IMR-90 (cell line): ENCODE measurements around the gene GGNBP2. TPM values are rescaled to one million over a fixed set of nuclear protein-coding genes. Genes with fewer than 3 reads are reported as not detected.
A peak's percentile ranks its signal among the peaks of the same experiment; 100 is the strongest.

Experiments
- ATAC-seq: fragments of 200-7000 bp; cut with Tn5 transposase; 2 replicates; pipeline ENCODE4 v1.9.1; 2020; ENCODE audit warnings: low read depth, mild to moderate bottlenecking, moderate library complexity
- BruUV-seq: library from RNA; stranded (reverse); fragments of 400-500 nt; replicated peaks from 2 replicates; lab custom pipeline; 2021; lab: Mats Ljungman, UMichigan
- CTCF ChIA-PET: fragments of 300-600 bp; formaldehyde crosslinking; extraction: SDS; loops from one replicate; lab custom pipeline; 2021; ENCODE audit warnings: antibody characterized with exemption; lab: Yijun Ruan, JAX
- POLR2A ChIA-PET: fragments of 300-600 bp; sonication (Branson Sonifier 250); formaldehyde crosslinking; loops from one replicate; lab custom pipeline; 2022; ENCODE audit warnings: antibody characterized with exemption; ENCODE audit not compliant: unreplicated experiment; lab: Charles Lee
- DNase-seq: peaks from one replicate; pipeline ENCODE4 v3.0.0; 2013
- H2AFZ ChIP-seq: replicated peaks from 2 replicates; pipeline ENCODE3; 2013; ENCODE audit warnings: low read length, mild to moderate bottlenecking; ENCODE audit not compliant: poor library complexity
- H2AK5ac ChIP-seq: 2 replicates; pipeline ENCODE4 v1.6.1; 2013; ENCODE audit warnings: low read depth, low read length, inconsistent platforms
- H2AK9ac ChIP-seq: replicated peaks from 2 replicates; pipeline ENCODE3; 2013; ENCODE audit warnings: mild to moderate bottlenecking, low read depth, low read length, moderate library complexity; ENCODE audit not compliant: poor library complexity
- H2BK120ac ChIP-seq: 2 replicates; pipeline ENCODE4 v1.6.1; 2013; ENCODE audit warnings: low read depth, low read length, inconsistent platforms
- H2BK15ac ChIP-seq: 3 replicates; pipeline ENCODE4 v1.6.1; 2013; ENCODE audit warnings: low read depth, low read length, inconsistent platforms
- H2BK20ac ChIP-seq: 2 replicates; pipeline ENCODE4 v1.6.1; 2013; ENCODE audit warnings: low read depth, mild to moderate bottlenecking, inconsistent platforms, low read length, moderate library complexity
- H2BK5ac ChIP-seq: 2 replicates; pipeline ENCODE4 v1.6.1; 2013; ENCODE audit warnings: mild to moderate bottlenecking, low read depth, low read length, inconsistent platforms; ENCODE audit not compliant: poor library complexity, severe bottlenecking
- H3K14ac ChIP-seq: replicated peaks from 2 replicates; pipeline ENCODE4 v1.6.1; 2013; ENCODE audit warnings: low read depth, low read length, inconsistent platforms
- H3K18ac ChIP-seq: 2 replicates; pipeline ENCODE4 v1.6.1; 2013; ENCODE audit warnings: low read depth, low read length, control low read depth
- H3K23ac ChIP-seq: 2 replicates; pipeline ENCODE4 v1.6.1; 2013; ENCODE audit warnings: low read depth, low read length, inconsistent platforms
- H3K27ac ChIP-seq: 2 replicates; pipeline ENCODE4 v1.5.1; 2013; ENCODE audit warnings: mild to moderate bottlenecking, control low read depth, low read length; ENCODE audit not compliant: insufficient read depth
- H3K27me3 ChIP-seq: 2 replicates; pipeline ENCODE4 v1.6.1; 2013; ENCODE audit warnings: low read length; ENCODE audit not compliant: control insufficient read depth, insufficient read depth
- H3K36me3 ChIP-seq: 2 replicates; pipeline ENCODE4 v1.6.1; 2013; ENCODE audit warnings: low read length, mixed read lengths; ENCODE audit not compliant: control insufficient read depth, insufficient read depth
- H3K4ac ChIP-seq: 2 replicates; pipeline ENCODE4 v1.6.1; 2013; ENCODE audit warnings: low read depth, low read length, inconsistent platforms
- H3K4me1 ChIP-seq: 2 replicates; pipeline ENCODE4 v1.6.1; 2013; ENCODE audit warnings: low read length, mixed read lengths; ENCODE audit not compliant: control insufficient read depth, insufficient read depth
- H3K4me2 ChIP-seq: 2 replicates; pipeline ENCODE4 v1.6.1; 2013; ENCODE audit warnings: low read depth, mild to moderate bottlenecking, control low read depth, low read length, moderate library complexity
- H3K4me3 ChIP-seq: 2 replicates; pipeline ENCODE4 v1.5.1; 2013; ENCODE audit warnings: low read depth, mild to moderate bottlenecking, control low read depth, low read length, moderate library complexity; ENCODE audit not compliant: insufficient read depth
- H3K56ac ChIP-seq: 2 replicates; pipeline ENCODE4 v1.6.1; 2013; ENCODE audit warnings: low read length, inconsistent platforms; ENCODE audit not compliant: insufficient read depth; ENCODE audit errors: extremely low read depth
- H3K79me1 ChIP-seq, 2 experiments: 2 replicates each; pipeline ENCODE4 v1.6.1; 2013; ENCODE audit warnings: low read length in 2 of 2, inconsistent platforms in 1 of 2, low read depth in 1 of 2
- H3K9ac ChIP-seq: 2 replicates; pipeline ENCODE4 v1.6.1; 2013; ENCODE audit warnings: low read depth, low read length, control low read depth
- H3K9me1 ChIP-seq: 2 replicates; pipeline ENCODE4 v1.6.1; 2013; ENCODE audit warnings: low read length, inconsistent platforms; ENCODE audit not compliant: insufficient read depth
- H3K9me3 ChIP-seq: 2 replicates; pipeline ENCODE4 v1.6.1; 2013; ENCODE audit warnings: low read length; ENCODE audit not compliant: control insufficient read depth, insufficient read depth
- H4K20me1 ChIP-seq: 2 replicates; pipeline ENCODE4 v1.6.1; 2013; ENCODE audit warnings: low read length, inconsistent platforms; ENCODE audit not compliant: insufficient read depth
- H4K5ac ChIP-seq: 2 replicates; pipeline ENCODE4 v1.6.1; 2013; ENCODE audit warnings: mild to moderate bottlenecking, low read depth, low read length, control low read depth
- H4K8ac ChIP-seq, 2 experiments: 2 replicates each; pipeline ENCODE4 v1.6.1; 2013; ENCODE audit warnings: low read depth in 2 of 2, low read length in 2 of 2, control low read depth in 1 of 2, inconsistent platforms in 1 of 2
- H4K91ac ChIP-seq: 2 replicates; pipeline ENCODE4 v1.6.1; 2013; ENCODE audit warnings: low read depth, low read length, inconsistent platforms; ENCODE audit not compliant: insufficient read depth
- BHLHE40 ChIP-seq: fragments of 150-350 bp; IDR thresholded peaks from 2 replicates; pipeline ENCODE4 v1.6.1; 2016; ENCODE audit warnings: mild to moderate bottlenecking, low read depth, low read length
- CEBPB ChIP-seq: IDR thresholded peaks from 2 replicates; pipeline ENCODE4 v1.6.1; 2012; ENCODE audit warnings: low read depth, low read length, improper control_type of control experiment
- CHD1 ChIP-seq: IDR thresholded peaks from 2 replicates; pipeline ENCODE4 v1.6.1; 2012; ENCODE audit warnings: low read depth, low read length, improper control_type of control experiment
- CTCF ChIP-seq: conservative IDR thresholded peaks from 2 replicates; pipeline ENCODE4 v1.5.1; 2012; ENCODE audit warnings: mild to moderate bottlenecking, low read depth, low read length, improper control_type of control experiment
- FOS ChIP-seq: fragments of 150-350 bp; IDR thresholded peaks from 2 replicates; pipeline ENCODE4 v1.6.1; 2016; ENCODE audit warnings: low read depth, low read length
- MAFK ChIP-seq: IDR thresholded peaks from 2 replicates; pipeline ENCODE4 v1.6.1; 2012; ENCODE audit warnings: low read depth, low read length, improper control_type of control experiment
- MAZ ChIP-seq: IDR thresholded peaks from 2 replicates; pipeline ENCODE4 v1.6.1; 2012; ENCODE audit warnings: low read depth, mild to moderate bottlenecking, low read length, improper control_type of control experiment, moderate library complexity, borderline replicate concordance
- NFE2L2 ChIP-seq: fragments of 150-350 bp; IDR thresholded peaks from 2 replicates; pipeline ENCODE4 v1.6.1; 2016; ENCODE audit warnings: low read depth, mild to moderate bottlenecking, low read length
- POLR2A ChIP-seq: IDR thresholded peaks from 2 replicates; pipeline ENCODE4 v1.6.1; 2012; ENCODE audit warnings: mild to moderate bottlenecking, low read depth, low read length
- RAD21 ChIP-seq: IDR thresholded peaks from 2 replicates; pipeline ENCODE4 v1.6.1; 2012; ENCODE audit warnings: low read length, improper control_type of control experiment
- RCOR1 ChIP-seq: IDR thresholded peaks from 2 replicates; pipeline ENCODE4 v1.6.1; 2012; ENCODE audit warnings: mild to moderate bottlenecking, low read length, improper control_type of control experiment; ENCODE audit not compliant: insufficient replicate concordance
- RFX5 ChIP-seq: IDR thresholded peaks from 2 replicates; pipeline ENCODE4 v1.8.0; 2012; ENCODE audit warnings: low read depth, mild to moderate bottlenecking, low read length, moderate library complexity
- USF2 ChIP-seq: fragments of 150-350 bp; IDR thresholded peaks from 2 replicates; pipeline ENCODE4 v1.6.1; 2017; ENCODE audit warnings: mild to moderate bottlenecking, antibody characterized with exemption, low read length, low read depth
- WGBS, 2 experiments: methylation state at CpG; one replicate each; pipeline versions ENCODE4 v1.1.5 to v1.1.7; 2013; ENCODE audit warnings: missing lambda C conversion rate in 2 of 2; ENCODE audit not compliant: insufficient read length in 1 of 2; ENCODE audit errors: extremely low coverage in 2 of 2; 5-methylcytosine and 5-hydroxymethylcytosine counted together
- dilution Hi-C: fragments of 300-500 bp; cut with HindIII; formaldehyde crosslinking; loops from one replicate; pipeline ENCODE4 v1.14.3; 2018; ENCODE audit warnings: low sequenced_read_pairs; ENCODE audit not compliant: unreplicated experiment
- in situ Hi-C: fragments of 300-500 bp; cut with MboI; formaldehyde crosslinking; loops from 3 replicates; pipeline ENCODE4 v1.14.3; 2019; ENCODE audit warnings: low sequenced_read_pairs, inconsistent platforms, mixed read lengths
- intact Hi-C: fragments of 100-400 bp; cut with micrococcal nuclease; formaldehyde crosslinking; loops from 2 replicates; pipeline ENCODE4 v1.10.0; 2022
- polyA plus RNA-seq, 3 experiments: library from polyadenylated mRNA; depleted of rRNA; stranded (reverse); fragments of >200 nt; gene quantifications; 2 replicates each; pipeline ENCODE4 v1.2.3, GENCODE V29; 2012; ENCODE audit warnings: low replicate concordance in 1 of 3
- total RNA-seq: library from RNA; depleted of rRNA; stranded (reverse); fragments of >200 nt; gene quantifications from 2 replicates; pipeline ENCODE4 v1.2.3, GENCODE V29; 2012

The GGNBP2 gene
- total and polyA plus RNA-seq, 2 of the 4 experiments (the other 2 are of a cell fraction): 40.7 to 56.2 TPM

GRCh38 chr17:36599546-36600250 lies 55.0 kb downstream of the GGNBP2 start (continued):
- TF ChIP-seq BHLHE40: no peak

- H3K9ac ChIP-seq: peak overlapping the region; percentile 79
- CTCF ChIA-PET: no interaction called here
- TF ChIP-seq BHLHE40 (no peak), FOS (no peak), RFX5 (no peak), NFE2L2 (no peak), POLR2A (no peak), MAFK (no peak), CEBPB (no peak), CTCF (no peak), MAZ (no peak), RCOR1 (no peak), CHD1 (no peak), USF2 (no peak), RAD21 (no peak)
Measured at GRCh38 chr17:36600465-36600864, 55.7 kb downstream of the GGNBP2 start.

More at GRCh38 chr17:36600465-36600864, 55.7 kb downstream of the GGNBP2 start:
- peaks cover 10% of the 10 kb centered on the region; the same call in 1 of the 2 replicates for H3K9me1 ChIP-seq
- dilution Hi-C loops (no loop called here), in situ Hi-C loops (loop anchor here (10.0 kb wide), 1 partner anchor 774 kb away; the partner anchor contains the start of gene C17orf78), intact Hi-C loops (loop anchor here (5.0 kb wide), 1 partner anchor 892 kb away; no protein-coding TSS in a partner anchor)
- peak overlapping the region; percentile 77 for H4K5ac ChIP-seq
- no peak for DNase-seq
- H2BK5ac ChIP-seq: no peak overlapping the region
- no peak overlapping the region for H2BK15ac ChIP-seq
- peak overlapping the region; percentile 98 for H2AFZ ChIP-seq
- no peak for ATAC-seq
- peak overlapping the region; percentile 86 for H3K4ac ChIP-seq
- H4K8ac ChIP-seq: peak overlapping the region; percentile 93 to 98
- POLR2A ChIA-PET: interaction anchor here (0.5 kb wide), 1 partner anchor 61 kb away, joined by 3 read pairs; no protein-coding TSS in a partner anchor
- peaks cover 20 to 56% of the 10 kb centered on the region in 2 experiments; a peak in 3 of 4 replicates for H3K79me1 ChIP-seq
- H3K9me3 ChIP-seq: no peaks in the 10 kb centered on the region
- H3K4me1 ChIP-seq: peaks cover 6% of the 10 kb centered on the region
- H3K18ac ChIP-seq: no peak overlapping the region
- peak overlapping the region; percentile 78 for H3K4me2 ChIP-seq
- H2BK120ac ChIP-seq: no peak overlapping the region
- no TSS peak for BruUV-seq
- no peak overlapping the region for H4K91ac ChIP-seq
- no peaks in the 10 kb centered on the region; the same call in 1 of the 2 replicates for H3K36me3 ChIP-seq
- H2BK20ac ChIP-seq: no peak overlapping the region
- H3K27ac ChIP-seq: no peak overlapping the region
- H3K56ac ChIP-seq: peak overlapping the region; percentile 59; the same call in 1 of the 2 replicates
- H2AK5ac ChIP-seq: peak overlapping the region; percentile 84
- peak overlapping the region; percentile 74; the same call in 1 of the 2 replicates for H3K14ac ChIP-seq
- peaks cover 7% of the 10 kb centered on the region for H4K20me1 ChIP-seq
- no peaks in the 10 kb centered on the region for H3K27me3 ChIP-seq
- no CpG with 5 or more reads among the region's 3 CpGs for WGBS, 2 experiments
- peak overlapping the region; percentile 66; the same call in 1 of the 2 replicates for H3K23ac ChIP-seq
- peak overlapping the region; percentile 79; the same call in 1 of the 2 replicates for H3K4me3 ChIP-seq
- H2AK9ac ChIP-seq: peak overlapping the region; percentile 63
